ENCODE results near the gene FGF8. TPM values are rescaled to one million over a fixed set of nuclear protein-coding genes. Genes with fewer than 3 reads are reported as not detected.
A peak's percentile ranks its signal among the peaks of the same experiment; 100 is the strongest.

FGF8 gene
- total RNA-seq, 1 experiment from 2014 or later = 14.3 TPM

DNA sequence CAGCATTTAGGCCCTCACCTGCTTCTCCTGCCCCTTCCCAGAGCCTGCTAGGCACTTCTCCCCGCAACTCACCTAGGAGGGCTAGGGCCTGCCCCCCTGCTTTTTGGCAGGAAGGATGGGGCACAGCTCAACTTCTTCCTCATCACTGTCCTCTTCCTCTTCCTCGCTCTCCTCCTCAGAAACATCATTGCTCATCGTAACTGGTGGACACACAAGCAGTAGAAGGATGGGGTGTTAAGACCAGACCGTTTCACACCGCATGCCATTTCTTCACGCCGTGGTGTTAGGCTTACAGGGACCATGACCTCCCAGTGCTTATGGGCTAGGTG is 5.7 kb upstream of the FGF8 start:
- H3K27me3 ChIP-seq (ENCODE audit: insufficient read depth, low read length) = peaks cover 20% of the 10 kb centered on the region; the same call in 1 of the 2 replicates
- no peak overlapping the region for H2BK15ac ChIP-seq (ENCODE audit: low read depth, low read length)
- TF ChIP-seq, protein P1, sequence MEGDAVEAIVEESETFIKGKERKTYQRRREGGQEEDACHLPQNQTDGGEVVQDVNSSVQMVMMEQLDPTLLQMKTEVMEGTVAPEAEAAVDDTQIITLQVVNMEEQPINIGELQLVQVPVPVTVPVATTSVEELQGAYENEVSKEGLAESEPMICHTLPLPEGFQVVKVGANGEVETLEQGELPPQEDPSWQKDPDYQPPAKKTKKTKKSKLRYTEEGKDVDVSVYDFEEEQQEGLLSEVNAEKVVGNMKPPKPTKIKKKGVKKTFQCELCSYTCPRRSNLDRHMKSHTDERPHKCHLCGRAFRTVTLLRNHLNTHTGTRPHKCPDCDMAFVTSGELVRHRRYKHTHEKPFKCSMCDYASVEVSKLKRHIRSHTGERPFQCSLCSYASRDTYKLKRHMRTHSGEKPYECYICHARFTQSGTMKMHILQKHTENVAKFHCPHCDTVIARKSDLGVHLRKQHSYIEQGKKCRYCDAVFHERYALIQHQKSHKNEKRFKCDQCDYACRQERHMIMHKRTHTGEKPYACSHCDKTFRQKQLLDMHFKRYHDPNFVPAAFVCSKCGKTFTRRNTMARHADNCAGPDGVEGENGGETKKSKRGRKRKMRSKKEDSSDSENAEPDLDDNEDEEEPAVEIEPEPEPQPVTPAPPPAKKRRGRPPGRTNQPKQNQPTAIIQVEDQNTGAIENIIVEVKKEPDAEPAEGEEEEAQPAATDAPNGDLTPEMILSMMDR (conservative IDR thresholded peaks at IDR 0.05) = no peak
- Mint-ChIP-seq H3K4me1 (peaks cover 41 to 61% of the 10 kb centered on the region in 2 experiments), H3K27ac (peak overlapping the region in 1 of 3 experiments; percentile 79; a peak in 3 of 7 replicates), H3K9me3 (no peaks in the 10 kb centered on the region; a peak in 1 of 5 replicates), H3K4me3 (peak overlapping the region; percentile 100), H3K36me3 (ENCODE audit: insufficient read depth in 1 of 3, low read depth in 3 of 3) (peaks cover 8 to 29% (median 16%) of the 10 kb centered on the region in 3 experiments), H3K27me3 (ENCODE audit: low read depth) (peaks cover 28% of the 10 kb centered on the region)
- H3K9me3 ChIP-seq (ENCODE audit: control insufficient read depth, low read depth, low read length) = no peaks in the 10 kb centered on the region
- no peak overlapping the region for H4K91ac ChIP-seq (ENCODE audit: insufficient read length, low read depth, low read length)
- H3K4me1 ChIP-seq (ENCODE audit: insufficient read depth, low read length) = peaks cover 5% of the 10 kb centered on the region; the same call in 1 of the 2 replicates
- H4K20me1 ChIP-seq (ENCODE audit: control insufficient read depth, insufficient read depth, insufficient read length) = peaks cover 2% of the 10 kb centered on the region
- no peak overlapping the region for H3T11ph ChIP-seq (ENCODE audit: low read length)
- WGBS (ENCODE audit: extremely low coverage, insufficient read length, low lambda C conversion rate) = no CpG with 5 or more reads among the region's 7 CpGs
- H2BK12ac ChIP-seq (ENCODE audit: insufficient read length, low read depth, low read length) = no peak overlapping the region
- H3K79me1 ChIP-seq (ENCODE audit: insufficient read depth, low read depth, low read length, poor library complexity, severe bottlenecking) = no peaks in the 10 kb centered on the region
- peaks cover 28% of the 10 kb centered on the region for H3K23me2 ChIP-seq (ENCODE audit: insufficient read length, low read depth, low read length, poor library complexity, severe bottlenecking)
- H2BK20ac ChIP-seq (ENCODE audit: low read depth, low read length, poor library complexity, severe bottlenecking) = no peak overlapping the region
- H2AFZ ChIP-seq (ENCODE audit: low read length) = no peak overlapping the region
- H3K4ac ChIP-seq (ENCODE audit: low read depth, low read length) = no peak overlapping the region
- H2BK5ac ChIP-seq (ENCODE audit: insufficient read length, low read length) = no peak overlapping the region
- peak overlapping the region; percentile 98 for H3K4me2 ChIP-seq (ENCODE audit: insufficient read depth, insufficient read length, low read length)
- no peak for DNase-seq
- H3K18ac ChIP-seq (ENCODE audit: insufficient read length, low read depth, low read length) = no peak overlapping the region
- H4K5ac ChIP-seq (ENCODE audit: insufficient read length, low read depth, low read length) = no peak overlapping the region
- no peak overlapping the region for H4K8ac ChIP-seq (replicated peaks; ENCODE audit: insufficient read length, low read depth, low read length)
- H3K14ac ChIP-seq (ENCODE audit: insufficient read depth, low read length) = no peak overlapping the region
- H3K79me2 ChIP-seq (ENCODE audit: insufficient read depth, low read length) = peaks cover 2% of the 10 kb centered on the region; the same call in 1 of the 2 replicates
- H3K9ac ChIP-seq (ENCODE audit: extremely low read depth, insufficient read length, low read length) = no peak overlapping the region
- H3K56ac ChIP-seq (ENCODE audit: insufficient read length, low read depth, low read length) = no peak overlapping the region
- no peak overlapping the region for H3K23ac ChIP-seq (ENCODE audit: insufficient read length, low read depth, low read length)
- H2BK120ac ChIP-seq (ENCODE audit: low read depth, low read length, poor library complexity, severe bottlenecking) = no peak overlapping the region
- H2AK5ac ChIP-seq (ENCODE audit: insufficient read length, low read length) = no peak overlapping the region
- H3K27ac ChIP-seq (ENCODE audit: insufficient read length, low read depth, low read length) = no peak overlapping the region
